Epithelial cell of esophagus (primary cell): ENCODE data around the gene CDADC1.

Experiments used
- DNase-seq: peaks from one replicate; pipeline ENCODE4 v3.0.0; 2010; ENCODE audit warnings: low read depth
- H3K4me3 ChIP-seq: 2 replicates; pipeline ENCODE4 v1.5.1; 2011; ENCODE audit warnings: mild to moderate bottlenecking, low read length, control low read depth
- CTCF ChIP-seq: IDR thresholded peaks from 2 replicates; pipeline ENCODE4 v1.5.1; 2011; ENCODE audit warnings: low read depth, mild to moderate bottlenecking, low read length, control low read depth, inconsistent platforms; ENCODE audit not compliant: insufficient read depth; ENCODE audit errors: missing control alignments

CDADC1 gene

GRCh38 chr13:49265822-49266221 is 18.1 kb downstream of the CDADC1 start:
- DNase-seq, result no peak
- no peak overlapping the region for H3K4me3 ChIP-seq
- TF ChIP-seq CTCF, result no peak

DNA sequence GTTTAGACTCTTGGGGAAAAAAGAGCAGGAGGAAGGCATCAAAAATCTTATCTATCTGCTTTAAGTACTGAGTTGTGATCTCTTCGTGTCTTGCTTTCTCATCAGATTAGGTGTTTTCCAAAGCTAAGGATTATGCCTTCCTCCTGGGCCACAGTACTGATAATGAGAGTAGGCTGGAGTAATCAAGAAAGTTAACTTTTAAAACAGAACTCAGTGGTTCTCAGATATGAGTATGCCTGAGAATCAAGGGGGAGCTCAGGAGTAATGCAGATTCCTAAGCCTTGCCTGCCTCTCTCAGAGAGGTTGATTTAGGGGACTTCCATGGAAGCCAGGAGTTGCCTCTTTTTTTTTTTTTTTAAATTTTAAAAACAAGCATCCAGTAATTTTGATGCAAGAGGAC is 23.5 kb downstream of the CDADC1 start:
- TF ChIP-seq CTCF, result no peak
- no peak for DNase-seq

GRCh38 chr13:49272296-49272695 is 24.6 kb downstream of the CDADC1 start:
- no peak overlapping the region for H3K4me3 ChIP-seq
- no peak for TF ChIP-seq CTCF
- DNase-seq, result no peak

More for the DNA sequence above, 23.5 kb downstream of the CDADC1 start:
- no peak overlapping the region for H3K4me3 ChIP-seq

DNA sequence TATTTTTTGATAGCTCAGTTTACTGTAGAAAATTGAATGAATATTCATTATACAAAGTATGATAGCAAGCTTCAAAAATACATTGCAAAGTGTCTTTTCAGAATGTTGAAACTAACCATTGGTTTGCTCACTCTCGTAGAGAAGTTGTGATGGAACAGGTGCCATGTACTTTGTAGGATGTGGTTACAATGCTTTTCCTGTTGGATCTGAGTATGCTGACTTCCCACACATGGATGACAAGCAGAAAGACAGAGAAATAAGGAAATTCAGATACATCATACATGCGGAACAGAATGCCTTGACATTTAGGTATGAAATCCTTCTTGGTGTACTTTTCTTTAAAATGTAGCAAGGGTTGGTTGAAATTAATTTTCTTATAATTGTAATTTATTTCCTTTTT is 30.5 kb downstream of the CDADC1 start:
- H3K4me3 ChIP-seq, result no peak overlapping the region
- no peak for TF ChIP-seq CTCF
- no peak for DNase-seq

DNA sequence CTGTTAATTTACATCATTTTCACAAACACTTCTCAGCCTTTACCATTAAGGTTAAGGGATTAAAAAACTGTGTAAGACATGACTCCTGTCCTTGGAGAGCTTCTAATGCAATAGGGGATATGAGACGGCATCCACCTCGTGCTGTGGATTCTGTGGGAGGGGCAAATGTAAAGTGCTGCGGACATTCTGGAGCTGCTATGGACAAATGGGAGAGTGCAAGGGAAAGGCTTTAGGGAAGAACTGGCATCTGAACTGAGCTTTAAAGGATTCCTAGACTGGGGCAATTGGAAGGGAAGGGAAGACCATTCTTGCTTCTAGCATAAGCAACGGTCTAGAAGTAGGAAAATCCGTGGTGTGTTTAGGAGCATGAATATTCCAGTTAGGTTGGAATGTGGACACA is 31.4 kb downstream of the CDADC1 start:
- TF ChIP-seq CTCF, result no peak
- no peak overlapping the region for H3K4me3 ChIP-seq
- DNase-seq, result no peak

DNA sequence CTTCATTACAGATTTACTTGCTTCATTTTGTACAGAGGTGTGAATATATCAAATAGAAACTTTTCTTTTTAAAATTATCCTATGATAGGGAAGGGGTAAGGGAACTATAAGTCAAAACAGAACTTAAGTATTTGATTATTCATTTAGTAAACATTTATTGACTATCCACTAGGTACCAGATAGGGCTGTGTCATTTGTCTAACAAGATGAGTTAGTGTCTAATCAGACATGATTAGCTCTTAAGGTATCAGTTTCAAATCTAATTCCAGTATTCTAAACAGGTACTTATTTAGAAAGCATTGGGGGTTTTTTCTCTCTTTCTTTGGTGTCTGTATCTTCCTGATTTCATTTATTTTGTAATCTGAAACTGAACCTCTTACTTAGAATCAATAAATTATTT is 32.2 kb downstream of the CDADC1 start:
- no peak for DNase-seq
- TF ChIP-seq CTCF, result no peak
- no peak overlapping the region for H3K4me3 ChIP-seq

GRCh38 chr13:49287995-49288394 is 40.3 kb downstream of the CDADC1 start:
- no peak for TF ChIP-seq CTCF
- H3K4me3 ChIP-seq, result no peak overlapping the region
- no peak for DNase-seq
